Measurements from ENCODE around the gene GPR34.
"Not testable (repeated sequence)": the region's sequence is repeated elsewhere in the genome, so short reads cannot be mapped to it uniquely, and the experiment has no call there.

GPR34 gene

GRCh38 chrX:41711021-41711667 is 22.4 kb downstream of the GPR34 start:
- Mint-ChIP-seq H3K4me1 (peaks cover 51% of the 10 kb centered on the region), H3K27ac (no peak overlapping the region)

GRCh38 chrX:41716222-41716621 is 27.4 kb downstream of the GPR34 start:
- Mint-ChIP-seq H3K4me1 (peaks cover 50% of the 10 kb centered on the region), H3K36me3 (ENCODE audit: low read depth) (peaks cover 30% of the 10 kb centered on the region), H3K4me3 (no peak overlapping the region), H3K9me3 (peaks cover 10% of the 10 kb centered on the region), H3K27ac (no peak overlapping the region), H3K27me3 (no peaks in the 10 kb centered on the region)
- ATAC-seq (no peak), DNase-seq (no peak)

More at GRCh38 chrX:41711021-41711667, 22.4 kb downstream of the GPR34 start:
- ATAC-seq (peak; percentile 49), DNase-seq (no peak)
- Mint-ChIP-seq H3K4me3 (no peak overlapping the region), H3K27me3 (no peaks in the 10 kb centered on the region), H3K36me3 (ENCODE audit: low read depth) (peaks cover 4% of the 10 kb centered on the region), H3K9me3 (no peaks in the 10 kb centered on the region)

DNA sequence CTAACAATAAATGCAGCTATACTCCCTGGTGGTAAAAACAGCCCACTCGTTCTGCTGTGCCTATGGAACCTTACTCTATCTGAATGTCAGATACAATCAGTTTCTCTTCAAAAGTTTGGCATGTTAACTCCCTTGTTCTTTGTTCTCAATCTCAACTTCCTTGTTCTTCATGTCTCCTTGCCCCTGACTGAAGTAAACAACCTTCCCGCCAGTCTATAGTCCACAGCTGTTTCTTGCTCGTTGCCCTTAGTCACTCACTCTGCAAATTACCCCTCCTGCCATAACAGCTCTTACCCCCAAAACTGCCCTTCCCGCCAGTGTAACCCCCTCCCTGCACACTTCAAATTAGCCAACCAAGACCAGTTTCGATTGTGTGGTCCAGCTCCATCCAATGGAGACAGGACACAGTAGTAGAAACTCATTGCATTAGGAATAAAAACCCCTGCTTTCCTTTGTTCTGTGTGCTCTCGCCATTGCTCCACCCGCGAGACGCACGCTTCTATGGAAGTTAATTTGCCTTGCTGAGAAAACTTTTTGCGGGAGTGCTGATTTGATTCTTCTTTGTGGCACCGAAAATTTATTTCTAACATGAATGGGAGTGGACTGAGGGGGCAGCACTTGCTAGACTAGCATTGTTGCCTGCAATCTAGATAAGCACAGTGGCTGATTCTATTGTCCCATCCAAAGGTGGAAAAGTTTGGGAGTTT is 28.1 kb downstream of the GPR34 start:
- ATAC-seq (no peak), DNase-seq (no peak)
- H3K4me1 Mint-ChIP-seq, result peaks cover 51% of the 10 kb centered on the region
- H3K36me3 Mint-ChIP-seq (ENCODE audit: low read depth), result peaks cover 33% of the 10 kb centered on the region
- no peak overlapping the region for H3K4me3 Mint-ChIP-seq
- H3K27ac Mint-ChIP-seq, result no peak overlapping the region
- H3K9me3 Mint-ChIP-seq, result peaks cover 10% of the 10 kb centered on the region
- H3K27me3 Mint-ChIP-seq, result no peaks in the 10 kb centered on the region

GRCh38 chrX:41718481-41719235 is 29.9 kb downstream of the GPR34 start:
- peaks cover 10% of the 10 kb centered on the region for H3K9me3 Mint-ChIP-seq
- H3K4me3 Mint-ChIP-seq, result no peak overlapping the region
- H3K27me3 Mint-ChIP-seq, result no peaks in the 10 kb centered on the region
- no peak for DNase-seq
- peaks cover 66% of the 10 kb centered on the region for H3K4me1 Mint-ChIP-seq
- H3K36me3 Mint-ChIP-seq (ENCODE audit: low read depth), result peaks cover 39% of the 10 kb centered on the region
- no peak for ATAC-seq
- no peak overlapping the region for H3K27ac Mint-ChIP-seq

GRCh38 chrX:41719610-41720009 is 30.8 kb downstream of the GPR34 start:
- Mint-ChIP-seq H3K27ac (peak overlapping the region; percentile 22), H3K4me1 (peaks cover 74% of the 10 kb centered on the region), H3K36me3 (ENCODE audit: low read depth) (peaks cover 35% of the 10 kb centered on the region)
- not testable (repeated sequence) for ATAC-seq, DNase-seq, H3K27me3 Mint-ChIP-seq, H3K4me3 Mint-ChIP-seq, H3K9me3 Mint-ChIP-seq

- H3K4me1 Mint-ChIP-seq, result peaks cover 74% of the 10 kb centered on the region
- no peaks in the 10 kb centered on the region for H3K27me3 Mint-ChIP-seq
- peaks cover 10% of the 10 kb centered on the region for H3K9me3 Mint-ChIP-seq
- DNase-seq (peak; percentile 58), ATAC-seq (peak; percentile 93)
- H3K27ac Mint-ChIP-seq, result peak overlapping the region; percentile 83
- peaks cover 35% of the 10 kb centered on the region for H3K36me3 Mint-ChIP-seq (ENCODE audit: low read depth)
- peak overlapping the region; percentile 44 for H3K4me3 Mint-ChIP-seq
Observed at GRCh38 chrX:41720125-41720779, 31.5 kb downstream of the GPR34 start.

GRCh38 chrX:41721590-41721989 is 32.8 kb downstream of the GPR34 start:
- Mint-ChIP-seq H3K27ac (peak overlapping the region; percentile 86), H3K4me1 (peaks cover 67% of the 10 kb centered on the region), H3K27me3 (no peaks in the 10 kb centered on the region), H3K36me3 (ENCODE audit: low read depth) (peaks cover 35% of the 10 kb centered on the region), H3K4me3 (no peak overlapping the region), H3K9me3 (peaks cover 10% of the 10 kb centered on the region)
- ATAC-seq (peak; percentile 65), DNase-seq (no peak)

DNA sequence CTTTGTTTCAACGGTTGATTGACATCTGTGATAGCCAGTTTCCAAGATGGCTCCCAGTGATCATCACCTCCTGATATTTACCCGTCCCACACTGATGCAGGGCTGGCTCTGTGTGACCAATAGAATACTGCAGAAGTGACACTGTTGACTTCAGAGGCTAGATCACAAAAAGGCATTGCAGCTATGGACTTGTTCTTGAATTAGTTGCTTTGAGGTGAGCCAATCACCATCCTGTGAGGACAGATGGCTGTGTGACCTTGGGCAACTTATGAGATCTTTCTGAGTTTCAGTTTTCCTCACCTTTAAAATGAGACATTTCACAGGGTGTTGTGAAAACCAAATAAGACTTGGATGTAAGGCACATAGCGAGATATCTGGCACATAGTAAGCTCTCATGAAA is 33.4 kb downstream of the GPR34 start:
- Mint-ChIP-seq H3K4me1 (peaks cover 61% of the 10 kb centered on the region), H3K4me3 (peak overlapping the region; percentile 35), H3K27me3 (no peaks in the 10 kb centered on the region), H3K36me3 (ENCODE audit: low read depth) (peaks cover 28% of the 10 kb centered on the region), H3K9me3 (peaks cover 5% of the 10 kb centered on the region), H3K27ac (peak overlapping the region; percentile 86)
- no peak for DNase-seq
- peak; percentile 29 for ATAC-seq

DNA sequence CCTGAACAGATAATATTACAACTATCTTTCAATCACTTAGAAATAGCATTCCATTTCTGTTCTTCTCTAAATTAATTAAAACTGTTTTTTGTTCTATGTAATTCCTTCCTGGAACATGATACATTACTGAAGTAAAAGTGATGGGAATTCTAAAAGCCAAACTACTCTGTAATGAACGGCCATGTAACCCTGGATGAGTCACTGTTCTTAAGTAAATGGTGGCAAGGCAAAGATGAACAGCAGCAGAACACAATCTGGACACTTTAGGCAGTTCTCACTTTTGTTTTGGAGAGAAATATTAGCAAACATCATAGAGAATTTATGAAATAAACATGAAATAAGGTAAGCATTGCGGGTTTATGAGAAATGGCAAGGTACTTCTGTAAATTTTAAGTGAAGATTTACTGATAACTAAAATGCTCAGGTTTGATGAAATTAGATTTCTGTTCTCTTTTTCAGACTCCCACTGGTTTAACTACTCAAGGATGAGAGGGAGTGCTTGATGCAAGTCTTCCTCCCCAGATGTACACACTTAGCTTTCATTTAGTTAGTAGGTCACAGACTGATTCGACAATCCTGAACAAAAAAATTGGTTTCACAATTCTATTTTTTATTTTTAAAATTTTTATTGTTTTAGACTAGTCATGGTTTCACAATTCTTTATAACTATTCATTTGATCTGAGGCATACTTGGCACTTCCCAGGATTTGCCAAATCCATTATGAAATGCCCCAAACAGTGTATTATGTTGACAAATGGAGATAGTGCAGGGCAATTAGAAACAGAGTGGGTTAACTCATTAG is 34.2 kb downstream of the GPR34 start:
- Mint-ChIP-seq H3K4me1 (peaks cover 66% of the 10 kb centered on the region), H3K4me3 (peak overlapping the region; percentile 35), H3K36me3 (ENCODE audit: low read depth) (peaks cover 23% of the 10 kb centered on the region), H3K27ac (peak overlapping the region; percentile 86), H3K27me3 (no peaks in the 10 kb centered on the region), H3K9me3 (peaks cover 5% of the 10 kb centered on the region)
- ATAC-seq, result no peak
- no peak for DNase-seq

- peaks cover 5% of the 10 kb centered on the region for H3K9me3 Mint-ChIP-seq
- H3K4me3 Mint-ChIP-seq, result no peak within 1 kb of the TSS
- DNase-seq, result no peak
- H3K27me3 Mint-ChIP-seq, result no peaks in the 10 kb centered on the region
- H3K4me1 Mint-ChIP-seq, result peaks cover 65% of the 10 kb centered on the region
- ATAC-seq, result no peak
- H3K27ac Mint-ChIP-seq, result peak within 1 kb of the TSS; percentile 86
- peaks cover 20% of the 10 kb centered on the region for H3K36me3 Mint-ChIP-seq (ENCODE audit: low read depth)
Observed at GRCh38 chrX:41723826-41724225, 35.1 kb downstream of the GPR34 start, which contains the start of gene GPR82. TSS of gene GPR82 (plus strand) at chrX:41724181. CDS start at chrX:41727027, 2,846 bp downstream.

GRCh38 chrX:41728125-41728524 is 39.4 kb downstream of the GPR34 start:
- Mint-ChIP-seq H3K36me3 (ENCODE audit: low read depth) (no peaks in the 10 kb centered on the region), H3K27ac (no peak overlapping the region), H3K4me3 (no peak overlapping the region), H3K9me3 (no peaks in the 10 kb centered on the region), H3K4me1 (peaks cover 35% of the 10 kb centered on the region), H3K27me3 (no peaks in the 10 kb centered on the region)
- DNase-seq (no peak), ATAC-seq (no peak)

DNA sequence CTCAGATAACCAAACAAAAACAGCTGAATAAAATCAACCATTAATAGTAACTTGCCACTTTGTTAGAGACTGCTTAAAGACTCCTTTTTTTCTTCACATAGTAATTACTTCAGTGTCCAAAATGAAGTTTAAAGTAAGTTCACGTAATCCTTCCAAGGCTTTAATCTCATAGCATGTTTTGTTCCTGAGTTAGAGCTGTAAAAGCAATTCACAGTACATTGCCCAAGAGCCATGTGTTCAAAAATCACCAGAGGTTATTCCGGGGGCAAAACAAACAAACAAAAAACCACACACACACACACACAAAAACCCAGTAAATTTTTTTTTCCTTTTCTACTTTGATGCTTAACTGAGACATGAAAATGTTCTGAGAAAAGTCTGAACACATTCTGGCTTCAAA is 41.3 kb downstream of the GPR34 start:
- H3K4me3 Mint-ChIP-seq, result no peak overlapping the region
- H3K4me1 Mint-ChIP-seq, result peaks cover 35% of the 10 kb centered on the region
- no peak for ATAC-seq
- no peaks in the 10 kb centered on the region for H3K27me3 Mint-ChIP-seq
- no peak overlapping the region for H3K27ac Mint-ChIP-seq
- DNase-seq, result no peak
- no peaks in the 10 kb centered on the region for H3K36me3 Mint-ChIP-seq (ENCODE audit: low read depth)
- H3K9me3 Mint-ChIP-seq, result no peaks in the 10 kb centered on the region

GRCh38 chrX:41732260-41732659 is 43.5 kb downstream of the GPR34 start:
- H3K27me3 Mint-ChIP-seq, result no peaks in the 10 kb centered on the region
- H3K27ac Mint-ChIP-seq, result no peak overlapping the region
- DNase-seq, result no peak
- no peak overlapping the region for H3K4me3 Mint-ChIP-seq
- peaks cover 3% of the 10 kb centered on the region for H3K36me3 Mint-ChIP-seq (ENCODE audit: low read depth)
- H3K4me1 Mint-ChIP-seq, result peaks cover 47% of the 10 kb centered on the region
- no peaks in the 10 kb centered on the region for H3K9me3 Mint-ChIP-seq
- ATAC-seq, result no peak

GRCh38 chrX:41733939-41734338 is 45.2 kb downstream of the GPR34 start:
- Mint-ChIP-seq H3K4me1 (peaks cover 41% of the 10 kb centered on the region), H3K27ac (peak overlapping the region; percentile 82), H3K9me3 (no peaks in the 10 kb centered on the region), H3K4me3 (peak overlapping the region; percentile 18), H3K36me3 (ENCODE audit: low read depth) (peaks cover 3% of the 10 kb centered on the region), H3K27me3 (no peaks in the 10 kb centered on the region)
- ATAC-seq, result peak; percentile 88
- peak; percentile 13 for DNase-seq

Measured in activated naive CD8-positive, alpha-beta T cell treated with anti-CD3 and anti-CD28 coated beads, Interleukin-2, amount 50 U/mL, for 24 hours (primary cell).